HepG2 (cell line): ENCODE results near the gene NUCB1.

Experiments used
- CBX5 ChIP-seq: sonication (generic); formaldehyde crosslinking; IDR thresholded peaks from 2 replicates; pipeline ENCODE4 v1.4.0; 2020; ENCODE audit warnings: missing genetic modification reagents, borderline replicate concordance
- POLR2A ChIP-seq, 2 experiments: IDR thresholded peaks; 2 replicates each; pipeline ENCODE4 v1.6.1; 2011; ENCODE audit warnings: low read depth in 2 of 2, low read length in 2 of 2, mild to moderate bottlenecking in 1 of 2, moderate library complexity in 1 of 2; ENCODE audit not compliant: insufficient read depth in 1 of 2
- TBP ChIP-seq: sonication (generic); formaldehyde crosslinking; IDR thresholded peaks from 2 replicates; pipeline ENCODE4 v1.5.0; 2020; ENCODE audit warnings: missing genetic modification reagents
- ZNF121 ChIP-seq: sonication (generic); formaldehyde crosslinking; IDR thresholded peaks from 2 replicates; pipeline ENCODE4 v1.5.0; 2020; ENCODE audit warnings: mild to moderate bottlenecking, missing genetic modification reagents
- TF ChIP-seq, protein P1 (sequence below): sonication (generic); formaldehyde crosslinking; IDR thresholded peaks from 2 replicates; pipeline ENCODE4 v1.8.1; 2023; ENCODE audit warnings: mild to moderate bottlenecking, moderate library complexity, missing genetic modification reagents

- no peak for TF ChIP-seq TBP (CRISPR knock-in tag)
- peak in 1 of 2 experiments; percentile 70; a peak in 2 of 4 replicates for TF ChIP-seq POLR2A (IDR thresholded peaks at IDR 0.05; ENCODE audit: insufficient read depth in 1 of 2, low read depth in 2 of 2, low read length in 2 of 2)
- TF ChIP-seq, protein P1, sequence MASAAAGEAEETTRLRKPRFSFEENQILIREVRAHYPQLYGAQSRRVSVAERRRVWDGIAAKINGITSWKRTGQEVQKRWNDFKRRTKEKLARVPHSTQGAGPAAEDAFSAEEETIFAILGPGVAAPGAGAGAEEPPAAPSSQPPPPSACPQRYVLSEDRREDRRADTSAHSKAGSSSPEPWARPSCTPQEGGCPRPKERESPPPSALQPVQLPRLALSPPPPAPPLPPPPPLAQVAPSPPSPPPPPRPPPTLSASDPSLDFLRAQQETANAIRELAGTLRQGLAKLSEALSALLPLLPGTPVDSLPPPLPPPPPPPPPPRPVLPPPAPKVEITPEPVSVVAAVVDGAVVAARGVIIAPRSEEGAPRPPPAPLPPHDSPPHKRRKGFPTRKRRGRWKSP (CRISPR knock-in tag): no peak
- TF ChIP-seq CBX5 (CRISPR knock-in tag): no peak
- TF ChIP-seq ZNF121 (CRISPR knock-in tag): no peak
These were observed 47.1 kb downstream of the NUCB1 start for GRCh38 chr19:48947258-48947542.
